Loucy (cell line): ENCODE results near the gene BANF1.

Experiments used
- EZH2phosphoT487 ChIP-seq: fragments of 200-600 bp; IDR thresholded peaks from 2 replicates; pipeline ENCODE4 v1.6.1; 2018; ENCODE audit warnings: antibody characterized with exemption, mild to moderate bottlenecking, moderate library complexity, borderline replicate concordance
- TF ChIP-seq, protein P1 (sequence below): fragments of 200-600 bp; sonication (generic); conservative IDR thresholded peaks from 2 replicates; pipeline ENCODE4 v1.5.1; 2014; ENCODE audit warnings: mild to moderate bottlenecking, antibody characterized with exemption, low read length

DNA sequence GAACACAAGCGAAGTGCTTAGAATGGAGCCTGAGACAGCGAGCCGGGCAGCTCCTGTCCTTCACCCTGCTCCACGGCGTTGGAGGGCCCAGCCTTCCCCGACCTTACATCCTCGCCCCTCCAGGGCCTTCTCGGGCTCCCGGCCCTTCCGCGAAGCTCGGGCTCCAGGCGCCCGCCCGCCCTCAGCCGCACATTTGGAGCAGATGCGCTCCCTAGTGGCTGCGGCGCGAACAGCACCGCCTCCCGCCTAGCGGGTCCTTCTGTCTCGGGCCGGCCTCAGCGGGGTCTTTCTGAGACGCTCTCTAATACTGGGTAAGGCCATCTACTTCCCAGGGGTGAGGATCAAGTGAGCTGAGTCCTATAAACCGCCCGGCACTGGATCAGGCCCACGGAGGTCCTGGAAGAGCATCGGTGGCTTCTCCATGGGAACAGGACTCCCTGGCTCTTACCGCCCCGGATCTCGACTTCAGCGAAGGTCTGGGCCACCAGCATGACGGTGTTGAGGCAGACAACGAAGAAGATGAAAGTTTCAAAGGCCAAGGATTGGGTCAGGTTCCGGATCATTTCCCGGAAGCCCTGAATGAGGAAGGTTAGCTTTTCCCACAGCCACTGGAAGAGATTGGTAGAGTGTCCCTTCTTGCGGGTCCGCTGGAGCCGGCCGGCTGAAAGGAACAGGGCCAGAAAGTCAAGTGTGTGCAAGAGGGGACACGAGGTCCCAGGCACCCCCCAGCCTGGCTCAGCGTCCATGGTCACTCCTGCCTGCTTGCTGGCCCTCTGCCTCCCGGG lies 20.3 kb downstream of the BANF1 start:
- TF ChIP-seq, protein P1, sequence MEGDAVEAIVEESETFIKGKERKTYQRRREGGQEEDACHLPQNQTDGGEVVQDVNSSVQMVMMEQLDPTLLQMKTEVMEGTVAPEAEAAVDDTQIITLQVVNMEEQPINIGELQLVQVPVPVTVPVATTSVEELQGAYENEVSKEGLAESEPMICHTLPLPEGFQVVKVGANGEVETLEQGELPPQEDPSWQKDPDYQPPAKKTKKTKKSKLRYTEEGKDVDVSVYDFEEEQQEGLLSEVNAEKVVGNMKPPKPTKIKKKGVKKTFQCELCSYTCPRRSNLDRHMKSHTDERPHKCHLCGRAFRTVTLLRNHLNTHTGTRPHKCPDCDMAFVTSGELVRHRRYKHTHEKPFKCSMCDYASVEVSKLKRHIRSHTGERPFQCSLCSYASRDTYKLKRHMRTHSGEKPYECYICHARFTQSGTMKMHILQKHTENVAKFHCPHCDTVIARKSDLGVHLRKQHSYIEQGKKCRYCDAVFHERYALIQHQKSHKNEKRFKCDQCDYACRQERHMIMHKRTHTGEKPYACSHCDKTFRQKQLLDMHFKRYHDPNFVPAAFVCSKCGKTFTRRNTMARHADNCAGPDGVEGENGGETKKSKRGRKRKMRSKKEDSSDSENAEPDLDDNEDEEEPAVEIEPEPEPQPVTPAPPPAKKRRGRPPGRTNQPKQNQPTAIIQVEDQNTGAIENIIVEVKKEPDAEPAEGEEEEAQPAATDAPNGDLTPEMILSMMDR: peak; percentile 86
- no peak for TF ChIP-seq EZH2phosphoT487
